Stimulated activated naive B cell treated with anti-CD40 and anti-IgM and Interleukin-4, amounts not matched to agents 10 μg/mL and 1 μg/mL and 100 μg/mL, for 72 hours (primary cell): Measurements from ENCODE around the gene CNTLN.
"Not testable (repeated sequence)": the region's sequence is repeated elsewhere in the genome, so short reads cannot be mapped to it uniquely, and the experiment has no call there.

Experiments
- ATAC-seq, 2 donors: fragments of 150-1000 bp; cut with Tn5 transposase; replicated peaks; 2 replicates each; pipeline ENCODE4 v1.10.0; 2021; ENCODE audit warnings: moderate library complexity in 1 of 2
- DNase-seq: peaks from one replicate; pipeline ENCODE4 v3.0.0; 2021
- H3K27ac Mint-ChIP-seq: one replicate; pipeline ENCODE4 v1.8.0; 2022; ENCODE audit warnings: mild to moderate bottlenecking, mixed read lengths
- H3K27me3 Mint-ChIP-seq, 2 donors: one replicate each; pipeline ENCODE4 v1.8.0; 2022; ENCODE audit warnings: mixed read lengths in 2 of 2
- H3K36me3 Mint-ChIP-seq, 2 donors: one replicate each; pipeline ENCODE4 v1.8.0; 2022; ENCODE audit warnings: mixed read lengths in 2 of 2, mild to moderate bottlenecking in 1 of 2
- H3K4me1 Mint-ChIP-seq, 2 donors: one replicate each; pipeline ENCODE4 v1.8.0; 2022; ENCODE audit warnings: mixed read lengths in 2 of 2, mild to moderate bottlenecking in 1 of 2
- H3K4me3 Mint-ChIP-seq, 2 donors: one replicate each; pipeline ENCODE4 v1.8.0; 2022; ENCODE audit warnings: mild to moderate bottlenecking in 2 of 2, mixed read lengths in 2 of 2, moderate library complexity in 1 of 2
- H3K9me3 Mint-ChIP-seq, 2 donors: one replicate each; pipeline ENCODE4 v1.8.0; 2022; ENCODE audit warnings: mixed read lengths in 2 of 2, mild to moderate bottlenecking in 1 of 2

The CNTLN gene

GRCh38 chr9:17138503-17138902 lies 3.7 kb downstream of the CNTLN start:
- Mint-ChIP-seq H3K27ac (no peak overlapping the region), H3K36me3 (peaks cover 0 to 8% of the 10 kb centered on the region in 2 donors), H3K27me3 (peaks cover 10 to 17% of the 10 kb centered on the region in 2 donors), H3K4me3 (no peak overlapping the region), H3K9me3 (no peaks in the 10 kb centered on the region), H3K4me1 (peaks cover 6 to 17% of the 10 kb centered on the region in 2 donors)
- DNase-seq (no peak), ATAC-seq (no peak)

GRCh38 chr9:17140418-17140817 lies 5.6 kb downstream of the CNTLN start:
- no peak for DNase-seq
- no peaks in the 10 kb centered on the region for H3K9me3 Mint-ChIP-seq
- no peak overlapping the region for H3K27ac Mint-ChIP-seq
- ATAC-seq = no peak
- no peaks in the 10 kb centered on the region for H3K27me3 Mint-ChIP-seq
- H3K4me1 Mint-ChIP-seq = peaks cover 0 to 6% of the 10 kb centered on the region in 2 donors
- H3K36me3 Mint-ChIP-seq = no peaks in the 10 kb centered on the region
- H3K4me3 Mint-ChIP-seq = no peak overlapping the region

GRCh38 chr9:17148324-17148723 lies 13.5 kb downstream of the CNTLN start:
- no peaks in the 10 kb centered on the region for H3K36me3 Mint-ChIP-seq
- no peak overlapping the region for H3K27ac Mint-ChIP-seq
- H3K9me3 Mint-ChIP-seq = peaks cover 3 to 6% of the 10 kb centered on the region in 2 donors
- H3K4me1 Mint-ChIP-seq = no peaks in the 10 kb centered on the region
- no peak overlapping the region for H3K4me3 Mint-ChIP-seq
- no peak for DNase-seq
- H3K27me3 Mint-ChIP-seq = no peaks in the 10 kb centered on the region
- ATAC-seq = no peak

GRCh38 chr9:17159469-17159868 lies 24.6 kb downstream of the CNTLN start:
- ATAC-seq (no peak), DNase-seq (no peak)
- peaks cover 0 to 5% of the 10 kb centered on the region in 2 donors for H3K4me1 Mint-ChIP-seq
- no peaks in the 10 kb centered on the region for H3K9me3 Mint-ChIP-seq
- H3K4me3 Mint-ChIP-seq = no peak overlapping the region
- H3K27ac Mint-ChIP-seq = no peak overlapping the region
- peaks cover 4 to 6% of the 10 kb centered on the region in 2 donors for H3K36me3 Mint-ChIP-seq
- no peaks in the 10 kb centered on the region for H3K27me3 Mint-ChIP-seq

GRCh38 chr9:17160327-17160726 lies 25.5 kb downstream of the CNTLN start:
- ATAC-seq = no peak
- H3K4me1 Mint-ChIP-seq = peaks cover 0 to 5% of the 10 kb centered on the region in 2 donors
- H3K36me3 Mint-ChIP-seq = peaks cover 0 to 2% of the 10 kb centered on the region in 2 donors
- no peak for DNase-seq
- no peak overlapping the region for H3K4me3 Mint-ChIP-seq
- H3K27ac Mint-ChIP-seq = no peak overlapping the region
- H3K27me3 Mint-ChIP-seq = no peaks in the 10 kb centered on the region
- H3K9me3 Mint-ChIP-seq = no peaks in the 10 kb centered on the region

GRCh38 chr9:17165764-17166163 lies 30.9 kb downstream of the CNTLN start:
- Mint-ChIP-seq H3K36me3 (no peaks in the 10 kb centered on the region), H3K27ac (no peak overlapping the region), H3K4me3 (no peak overlapping the region), H3K27me3 (no peaks in the 10 kb centered on the region), H3K4me1 (no peaks in the 10 kb centered on the region), H3K9me3 (peaks cover 0 to 2% of the 10 kb centered on the region in 2 donors)
- DNase-seq (no peak), ATAC-seq (peak; percentile 34 to 66)

GRCh38 chr9:17166346-17166745 lies 31.5 kb downstream of the CNTLN start:
- DNase-seq (no peak), ATAC-seq (no peak)
- no peaks in the 10 kb centered on the region for H3K27me3 Mint-ChIP-seq
- no peak overlapping the region for H3K4me3 Mint-ChIP-seq
- no peak overlapping the region for H3K27ac Mint-ChIP-seq
- no peaks in the 10 kb centered on the region for H3K36me3 Mint-ChIP-seq
- H3K4me1 Mint-ChIP-seq = no peaks in the 10 kb centered on the region
- H3K9me3 Mint-ChIP-seq = peaks cover 0 to 2% of the 10 kb centered on the region in 2 donors

- Mint-ChIP-seq H3K4me3 (no peak overlapping the region), H3K27me3 (no peaks in the 10 kb centered on the region), H3K4me1 (no peaks in the 10 kb centered on the region), H3K36me3 (no peaks in the 10 kb centered on the region), H3K27ac (no peak overlapping the region), H3K9me3 (peaks cover 0 to 2% of the 10 kb centered on the region in 2 donors)
- DNase-seq (no peak), ATAC-seq (no peak)
Observed at GRCh38 chr9:17171309-17172094, 36.7 kb downstream of the CNTLN start.

GRCh38 chr9:17177496-17177895 lies 42.7 kb downstream of the CNTLN start:
- H3K36me3 Mint-ChIP-seq, H3K27ac Mint-ChIP-seq, H3K27me3 Mint-ChIP-seq, ATAC-seq, DNase-seq, H3K4me1 Mint-ChIP-seq, H3K4me3 Mint-ChIP-seq, H3K9me3 Mint-ChIP-seq: not testable (repeated sequence)

- H3K36me3 Mint-ChIP-seq = no peaks in the 10 kb centered on the region
- no peak overlapping the region for H3K4me3 Mint-ChIP-seq
- H3K4me1 Mint-ChIP-seq = no peaks in the 10 kb centered on the region
- no peaks in the 10 kb centered on the region for H3K27me3 Mint-ChIP-seq
- H3K27ac Mint-ChIP-seq = no peak overlapping the region
- DNase-seq (no peak), ATAC-seq (no peak)
- H3K9me3 Mint-ChIP-seq = no peaks in the 10 kb centered on the region
Observed at GRCh38 chr9:17185481-17186029, 50.7 kb downstream of the CNTLN start.

GRCh38 chr9:17191082-17191481 lies 56.2 kb downstream of the CNTLN start:
- no peaks in the 10 kb centered on the region for H3K27me3 Mint-ChIP-seq
- no peak overlapping the region for H3K4me3 Mint-ChIP-seq
- H3K9me3 Mint-ChIP-seq = no peaks in the 10 kb centered on the region
- H3K27ac Mint-ChIP-seq = no peak overlapping the region
- H3K36me3 Mint-ChIP-seq = no peaks in the 10 kb centered on the region
- DNase-seq (no peak), ATAC-seq (no peak)
- H3K4me1 Mint-ChIP-seq = no peaks in the 10 kb centered on the region

GRCh38 chr9:17204611-17205152 lies 69.8 kb downstream of the CNTLN start:
- DNase-seq (no peak), ATAC-seq (no peak)
- H3K27me3 Mint-ChIP-seq = no peaks in the 10 kb centered on the region
- H3K27ac Mint-ChIP-seq = no peak overlapping the region
- no peaks in the 10 kb centered on the region for H3K4me1 Mint-ChIP-seq
- no peaks in the 10 kb centered on the region for H3K36me3 Mint-ChIP-seq
- peaks cover 0 to 14% of the 10 kb centered on the region in 2 donors for H3K9me3 Mint-ChIP-seq
- no peak overlapping the region for H3K4me3 Mint-ChIP-seq

- no peak overlapping the region for H3K27ac Mint-ChIP-seq
- H3K9me3 Mint-ChIP-seq = peaks cover 6 to 13% of the 10 kb centered on the region in 2 donors
- H3K4me3 Mint-ChIP-seq = no peak overlapping the region
- no peaks in the 10 kb centered on the region for H3K27me3 Mint-ChIP-seq
- peaks cover 0 to 4% of the 10 kb centered on the region in 2 donors for H3K36me3 Mint-ChIP-seq
- no peak for ATAC-seq
- no peak for DNase-seq
- no peaks in the 10 kb centered on the region for H3K4me1 Mint-ChIP-seq
Observed at GRCh38 chr9:17216011-17216410, 81.2 kb downstream of the CNTLN start.

- Mint-ChIP-seq H3K27ac (no peak overlapping the region), H3K27me3 (no peaks in the 10 kb centered on the region), H3K4me1 (no peaks in the 10 kb centered on the region), H3K4me3 (no peak overlapping the region), H3K36me3 (peaks cover 0 to 4% of the 10 kb centered on the region in 2 donors), H3K9me3 (peaks cover 4 to 13% of the 10 kb centered on the region in 2 donors)
- ATAC-seq = no peak
- DNase-seq = no peak
Observed at GRCh38 chr9:17216646-17217045, 81.8 kb downstream of the CNTLN start.

GRCh38 chr9:17217272-17217671 lies 82.4 kb downstream of the CNTLN start:
- peaks cover 4 to 13% of the 10 kb centered on the region in 2 donors for H3K9me3 Mint-ChIP-seq
- no peak overlapping the region for H3K4me3 Mint-ChIP-seq
- no peaks in the 10 kb centered on the region for H3K27me3 Mint-ChIP-seq
- no peaks in the 10 kb centered on the region for H3K4me1 Mint-ChIP-seq
- no peak overlapping the region for H3K27ac Mint-ChIP-seq
- DNase-seq (no peak), ATAC-seq (no peak)
- peaks cover 0 to 4% of the 10 kb centered on the region in 2 donors for H3K36me3 Mint-ChIP-seq
